SK-N-SH (cell line): ENCODE results near the gene MYO1E.

Experiments used
- CTCF ChIP-seq: fragments of 200-600 bp; sonication (generic); IDR thresholded peaks from 2 replicates; pipeline ENCODE4 v1.6.1; 2017; ENCODE audit warnings: antibody characterized with exemption, mild to moderate bottlenecking, moderate library complexity
- ELF1 ChIP-seq: IDR thresholded peaks from 2 replicates; pipeline ENCODE4 v1.4.0; 2012
- FOSL2 ChIP-seq: IDR thresholded peaks from 2 replicates; pipeline ENCODE4 v1.4.0; 2012; ENCODE audit warnings: low read depth, mild to moderate bottlenecking, moderate library complexity, borderline replicate concordance
- IRF3 ChIP-seq: fragments of 150-350 bp; IDR thresholded peaks from 2 replicates; pipeline ENCODE4 v1.6.1; 2016; ENCODE audit warnings: mild to moderate bottlenecking, low read depth, low read length
- MAX ChIP-seq: IDR thresholded peaks from 2 replicates; pipeline ENCODE4 v1.4.0; 2012; ENCODE audit warnings: low read depth
- SIN3A ChIP-seq: IDR thresholded peaks from 2 replicates; pipeline ENCODE4 v1.6.1; 2012; ENCODE audit warnings: low read depth, mild to moderate bottlenecking, low read length, moderate library complexity, borderline replicate concordance
- YY1 ChIP-seq: IDR thresholded peaks from 2 replicates; pipeline ENCODE4 v1.4.0; 2012; ENCODE audit warnings: low read depth, mild to moderate bottlenecking

DNA sequence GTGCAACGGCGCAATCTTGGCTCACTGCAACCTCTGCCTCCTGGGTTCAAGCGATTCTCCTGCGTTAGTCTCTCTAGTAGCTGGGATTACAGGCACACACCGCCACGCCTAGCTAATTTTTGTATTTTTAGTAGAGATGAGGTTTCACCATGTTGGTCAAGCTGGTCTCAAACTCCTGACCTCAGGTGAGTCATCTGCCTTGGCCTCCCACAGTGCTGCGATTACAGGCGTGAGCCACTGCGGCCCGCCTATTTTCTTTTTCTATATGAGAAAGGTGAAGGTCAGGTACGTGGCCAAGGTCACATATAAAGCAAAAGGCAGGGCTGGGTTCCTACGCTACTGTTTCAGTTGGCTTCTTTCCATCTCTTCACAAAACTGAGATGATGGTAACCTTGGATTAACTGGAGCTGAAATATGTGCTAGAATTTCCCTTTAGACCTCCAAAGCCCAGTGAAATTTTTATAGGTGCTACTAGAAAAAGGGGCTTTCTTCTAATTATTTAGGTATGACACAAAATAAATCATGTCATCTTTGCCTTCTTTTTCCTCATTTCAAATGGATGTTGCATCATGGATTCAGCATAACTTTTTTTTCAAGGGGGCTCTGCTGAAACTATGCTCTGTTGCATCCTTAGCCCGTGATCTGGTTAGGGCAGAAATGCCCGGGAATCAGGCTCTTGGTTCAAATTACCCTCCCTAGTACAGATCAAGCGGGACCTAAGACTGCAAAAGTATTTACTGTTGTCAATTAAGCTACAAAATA is 68.5 kb downstream of the MYO1E start:
- no peak for TF ChIP-seq CTCF
- TF ChIP-seq MAX, result no peak
- no peak for TF ChIP-seq YY1
- TF ChIP-seq SIN3A, result no peak
- TF ChIP-seq FOSL2, result no peak
- no peak for TF ChIP-seq ELF1
- no peak for TF ChIP-seq IRF3
